ENCODE measurements around the gene CHDH. TPM values are rescaled to one million over a fixed set of nuclear protein-coding genes. Genes with fewer than 3 reads are reported as not detected.

The CHDH gene
- total RNA-seq, 1 donor from 2014 or later: under 0.01 TPM

GRCh38 chr3:53803816-53804695 is 42.2 kb downstream of the CHDH start:
- DNase-seq (ENCODE audit: low read depth) (no peak), FAIRE-seq (peak; percentile 7)
- Histone ChIP-seq H3K36me3 (ENCODE audit: control insufficient read depth, insufficient read depth, low read length) (no peaks in the 10 kb centered on the region), H3K4me3 (ENCODE audit: low read depth, low read length) (no peak overlapping the region), H3K27me3 (ENCODE audit: control insufficient read depth, insufficient read depth, low read length) (peaks cover 3% of the 10 kb centered on the region)
- TF ChIP-seq CTCF (IDR thresholded peaks at IDR 0.05; ENCODE audit: insufficient read depth, low read length, severe bottlenecking): no peak

GRCh38 chr3:53803124-53803815 is 42.9 kb downstream of the CHDH start:
- no peak for FAIRE-seq
- Histone ChIP-seq H3K27me3 (ENCODE audit: control insufficient read depth, insufficient read depth, low read length) (peaks cover 5% of the 10 kb centered on the region), H3K4me3 (ENCODE audit: low read depth, low read length) (no peak overlapping the region), H3K36me3 (ENCODE audit: control insufficient read depth, insufficient read depth, low read length) (no peaks in the 10 kb centered on the region)
- no peak for DNase-seq (ENCODE audit: low read depth)
- no peak for TF ChIP-seq CTCF (IDR thresholded peaks at IDR 0.05; ENCODE audit: insufficient read depth, low read length, severe bottlenecking)

GRCh38 chr3:53802256-53802880 is 43.9 kb downstream of the CHDH start:
- H3K27me3 ChIP-seq (ENCODE audit: control insufficient read depth, insufficient read depth, low read length): peaks cover 3% of the 10 kb centered on the region
- FAIRE-seq: no peak
- no peak overlapping the region for H3K4me3 ChIP-seq (ENCODE audit: low read depth, low read length)
- no peak for TF ChIP-seq CTCF (IDR thresholded peaks at IDR 0.05; ENCODE audit: insufficient read depth, low read length, severe bottlenecking)
- DNase-seq (ENCODE audit: low read depth): no peak
- no peaks in the 10 kb centered on the region for H3K36me3 ChIP-seq (ENCODE audit: control insufficient read depth, insufficient read depth, low read length)

- H3K36me3 ChIP-seq (ENCODE audit: control insufficient read depth, insufficient read depth, low read length): no peaks in the 10 kb centered on the region
- no peak overlapping the region for H3K4me3 ChIP-seq (ENCODE audit: low read depth, low read length)
- TF ChIP-seq CTCF (IDR thresholded peaks at IDR 0.05; ENCODE audit: insufficient read depth, low read length, severe bottlenecking): no peak
- H3K27me3 ChIP-seq (ENCODE audit: control insufficient read depth, insufficient read depth, low read length): peaks cover 2% of the 10 kb centered on the region
- DNase-seq (ENCODE audit: low read depth) (no peak), FAIRE-seq (peak; percentile 73)
Measured at GRCh38 chr3:53801319-53801718, 44.9 kb downstream of the CHDH start.

GRCh38 chr3:53800041-53800906 is 45.9 kb downstream of the CHDH start:
- TF ChIP-seq CTCF (IDR thresholded peaks at IDR 0.05; ENCODE audit: insufficient read depth, low read length, severe bottlenecking): no peak
- H3K27me3 ChIP-seq (ENCODE audit: control insufficient read depth, insufficient read depth, low read length): peaks cover 2% of the 10 kb centered on the region
- no peaks in the 10 kb centered on the region for H3K36me3 ChIP-seq (ENCODE audit: control insufficient read depth, insufficient read depth, low read length)
- no peak overlapping the region for H3K4me3 ChIP-seq (ENCODE audit: low read depth, low read length)
- FAIRE-seq (no peak), DNase-seq (ENCODE audit: low read depth) (no peak)
